HEK293 (cell line): Measurements from ENCODE around the gene PERM1.
A peak's percentile ranks its signal among the peaks of the same experiment; 100 is the strongest.

Experiments
- INSM2 ChIP-seq: fragments of 450-650 bp; formaldehyde crosslinking; IDR thresholded peaks from 2 replicates; pipeline ENCODE4 v1.5.1; 2016; ENCODE audit warnings: missing biosample characterization, missing genetic modification characterization
- KLF10 ChIP-seq: fragments of 450-650 bp; IDR thresholded peaks from 2 replicates; pipeline ENCODE4 v1.5.1; 2018; ENCODE audit warnings: missing biosample characterization, mild to moderate bottlenecking, missing genetic modification characterization
- KLF16 ChIP-seq: fragments of 450-650 bp; formaldehyde crosslinking; IDR thresholded peaks from 2 replicates; pipeline ENCODE4 v1.5.1; 2017; ENCODE audit warnings: missing biosample characterization, missing genetic modification characterization
- MEIS1 ChIP-seq: sonication (generic); formaldehyde crosslinking; IDR thresholded peaks from 2 replicates; pipeline ENCODE4 v1.8.1; 2022; ENCODE audit warnings: missing genetic modification reagents, mild to moderate bottlenecking, borderline replicate concordance
- PRDM4 ChIP-seq: fragments of 450-650 bp; formaldehyde crosslinking; IDR thresholded peaks from 2 replicates; pipeline ENCODE4 v1.5.1; 2017; ENCODE audit warnings: missing biosample characterization, missing genetic modification characterization
- SP7 ChIP-seq: fragments of 450-650 bp; formaldehyde crosslinking; IDR thresholded peaks from 2 replicates; pipeline ENCODE4 v1.5.1; 2016; ENCODE audit warnings: missing biosample characterization, missing genetic modification characterization
- WT1 ChIP-seq: fragments of 450-650 bp; formaldehyde crosslinking; IDR thresholded peaks from 2 replicates; pipeline ENCODE4 v1.5.1; 2016; ENCODE audit warnings: missing biosample characterization, missing genetic modification characterization
- ZBTB8A ChIP-seq: fragments of 450-650 bp; formaldehyde crosslinking; IDR thresholded peaks from 2 replicates; pipeline ENCODE4 v1.5.1; 2016; ENCODE audit warnings: missing biosample characterization, missing genetic modification characterization
- ZFP69B ChIP-seq: fragments of 450-650 bp; formaldehyde crosslinking; IDR thresholded peaks from 2 replicates; pipeline ENCODE4 v1.5.1; 2016; ENCODE audit warnings: missing biosample characterization, missing genetic modification characterization
- ZNF121 ChIP-seq: fragments of 450-650 bp; formaldehyde crosslinking; IDR thresholded peaks from 2 replicates; pipeline ENCODE4 v1.5.1; 2016; ENCODE audit warnings: missing biosample characterization, missing genetic modification characterization
- ZNF132 ChIP-seq: fragments of 450-650 bp; formaldehyde crosslinking; IDR thresholded peaks from 2 replicates; pipeline ENCODE4 v1.5.1; 2017; ENCODE audit warnings: missing biosample characterization, missing genetic modification characterization, borderline replicate concordance
- ZNF157 ChIP-seq: fragments of 450-650 bp; formaldehyde crosslinking; IDR thresholded peaks from 2 replicates; pipeline ENCODE4 v1.5.1; 2016; ENCODE audit warnings: missing biosample characterization, missing genetic modification characterization
- ZNF184 ChIP-seq: fragments of 450-650 bp; IDR thresholded peaks from 2 replicates; pipeline ENCODE4 v1.5.1; 2018; ENCODE audit warnings: missing biosample characterization, mild to moderate bottlenecking, missing genetic modification characterization
- ZNF239 ChIP-seq: fragments of 450-650 bp; formaldehyde crosslinking; IDR thresholded peaks from 2 replicates; pipeline ENCODE4 v1.5.1; 2016; ENCODE audit warnings: missing biosample characterization, missing genetic modification characterization
- ZNF266 ChIP-seq: fragments of 450-650 bp; formaldehyde crosslinking; IDR thresholded peaks from 2 replicates; pipeline ENCODE4 v1.5.1; 2016; ENCODE audit warnings: missing biosample characterization, missing genetic modification characterization, low read depth
- ZNF354C ChIP-seq: fragments of 450-650 bp; formaldehyde crosslinking; IDR thresholded peaks from 2 replicates; pipeline ENCODE4 v1.5.1; 2016; ENCODE audit warnings: missing biosample characterization, missing genetic modification characterization, low read depth, borderline replicate concordance
- ZNF362 ChIP-seq: fragments of 450-650 bp; formaldehyde crosslinking; IDR thresholded peaks from 2 replicates; pipeline ENCODE4 v1.5.1; 2016; ENCODE audit warnings: missing biosample characterization, missing genetic modification characterization
- ZNF394 ChIP-seq: fragments of 450-650 bp; formaldehyde crosslinking; IDR thresholded peaks from 2 replicates; pipeline ENCODE4 v1.5.1; 2016; ENCODE audit warnings: missing biosample characterization, missing genetic modification characterization, mild to moderate bottlenecking, moderate library complexity, borderline replicate concordance
- ZNF398 ChIP-seq: fragments of 450-650 bp; formaldehyde crosslinking; IDR thresholded peaks from 2 replicates; pipeline ENCODE4 v1.5.1; 2017; ENCODE audit warnings: missing biosample characterization, missing genetic modification characterization
- ZNF416 ChIP-seq: fragments of 450-650 bp; formaldehyde crosslinking; IDR thresholded peaks from 2 replicates; pipeline ENCODE4 v1.5.1; 2016; ENCODE audit warnings: missing biosample characterization, missing genetic modification characterization
- ZNF48 ChIP-seq: fragments of 450-650 bp; formaldehyde crosslinking; IDR thresholded peaks from 2 replicates; pipeline ENCODE4 v1.5.1; 2016; ENCODE audit warnings: missing biosample characterization, missing genetic modification characterization
- ZNF529 ChIP-seq: fragments of 450-650 bp; formaldehyde crosslinking; IDR thresholded peaks from 2 replicates; pipeline ENCODE4 v1.5.1; 2017; ENCODE audit warnings: missing genetic modification characterization, missing biosample characterization; ENCODE audit not compliant: insufficient replicate concordance
- ZNF548 ChIP-seq: fragments of 450-650 bp; formaldehyde crosslinking; IDR thresholded peaks from 2 replicates; pipeline ENCODE4 v1.5.1; 2016; ENCODE audit warnings: missing biosample characterization, missing genetic modification characterization
- ZNF585B ChIP-seq: fragments of 450-650 bp; formaldehyde crosslinking; IDR thresholded peaks from 2 replicates; pipeline ENCODE4 v1.5.1; 2016; ENCODE audit warnings: missing biosample characterization, missing genetic modification characterization
- ZNF610 ChIP-seq: fragments of 450-650 bp; formaldehyde crosslinking; IDR thresholded peaks from 2 replicates; pipeline ENCODE4 v1.5.1; 2016; ENCODE audit warnings: missing biosample characterization, missing genetic modification characterization, borderline replicate concordance
- ZNF626 ChIP-seq: fragments of 450-650 bp; sonication (Bioruptor Pico); formaldehyde crosslinking; IDR thresholded peaks from 2 replicates; pipeline ENCODE4 v1.5.1; 2018; ENCODE audit warnings: missing biosample characterization, missing genetic modification characterization, inconsistent platforms
- ZNF701 ChIP-seq: fragments of 450-650 bp; formaldehyde crosslinking; IDR thresholded peaks from 2 replicates; pipeline ENCODE4 v1.5.1; 2016; ENCODE audit warnings: missing biosample characterization, missing genetic modification characterization
- ZNF76 ChIP-seq: fragments of 450-650 bp; formaldehyde crosslinking; IDR thresholded peaks from 2 replicates; pipeline ENCODE4; 2016; ENCODE audit warnings: low read depth, missing biosample characterization, missing genetic modification characterization, borderline replicate concordance
- ZNF791 ChIP-seq: fragments of 450-650 bp; formaldehyde crosslinking; IDR thresholded peaks from 2 replicates; pipeline ENCODE4 v1.5.1; 2016; ENCODE audit warnings: missing biosample characterization, missing genetic modification characterization
- ZNF792 ChIP-seq: fragments of 450-650 bp; formaldehyde crosslinking; IDR thresholded peaks from 2 replicates; pipeline ENCODE4 v1.5.1; 2016; ENCODE audit warnings: missing biosample characterization, missing genetic modification characterization
- TF ChIP-seq, protein P1 (sequence below): fragments of 450-650 bp; formaldehyde crosslinking; optimal IDR thresholded peaks from 2 replicates; pipeline ENCODE3; 2016; ENCODE audit warnings: missing biosample characterization, mild to moderate bottlenecking, missing genetic modification characterization
- TF ChIP-seq, protein P2 (sequence below): fragments of 450-650 bp; IDR thresholded peaks from 2 replicates; pipeline ENCODE4 v1.5.1; 2018; ENCODE audit warnings: missing biosample characterization, mild to moderate bottlenecking, missing genetic modification characterization

The PERM1 gene

DNA sequence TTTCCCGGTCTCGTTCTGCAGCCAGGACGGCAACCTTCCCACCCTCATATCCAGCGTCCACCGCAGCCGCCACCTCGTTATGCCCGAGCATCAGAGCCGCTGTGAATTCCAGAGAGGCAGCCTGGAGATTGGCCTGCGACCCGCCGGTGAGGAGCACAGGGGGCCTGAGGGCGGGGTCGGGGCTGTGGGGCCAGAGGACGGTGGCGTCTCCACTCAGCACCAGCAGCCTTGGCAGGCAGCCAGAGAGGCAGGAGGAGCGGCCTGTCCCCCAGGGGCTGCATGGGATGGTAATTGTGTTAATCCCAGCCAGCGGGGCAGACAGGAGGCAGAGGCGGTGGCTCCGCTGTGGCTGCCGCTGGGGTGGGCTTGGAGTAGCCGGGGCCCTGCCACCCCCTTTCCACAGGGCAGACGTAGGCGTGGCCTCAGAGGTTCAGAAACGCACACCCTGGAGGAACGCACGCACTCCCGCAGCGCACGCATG, 46.1 kb downstream of the PERM1 start (continued):
- TF ChIP-seq INSM2 (tag by site-specific recombination) (peak; percentile 49), ZBTB8A (tag by site-specific recombination) (peak; percentile 69), ZNF362 (tag by site-specific recombination) (no peak), ZNF157 (no peak), WT1 (tag by site-specific recombination) (peak; percentile 92), MEIS1 (CRISPR knock-in tag) (no peak), ZNF791 (no peak), ZNF132 (tag by site-specific recombination) (no peak), ZNF354C (tag by site-specific recombination) (no peak), ZNF416 (no peak), ZNF266 (tag by site-specific recombination) (no peak), ZNF610 (tag by site-specific recombination) (peak; percentile 96), ZNF48 (tag by site-specific recombination) (no peak), ZNF121 (tag by site-specific recombination) (no peak), ZNF701 (no peak), ZNF585B (tag by site-specific recombination) (no peak), KLF16 (peak; percentile 28; the same call in 1 of the 2 replicates), ZNF394 (peak; percentile 70), ZNF626 (tag by site-specific recombination) (no peak), ZNF76 (tag by site-specific recombination) (peak; percentile 49; the same call in 1 of the 2 replicates), SP7 (tag by site-specific recombination) (peak; percentile 91), PRDM4 (tag by site-specific recombination) (peak; percentile 76), ZNF239 (tag by site-specific recombination) (no peak), ZNF548 (tag by site-specific recombination) (no peak), ZNF792 (no peak), KLF10 (tag by site-specific recombination) (peak; percentile 77; the same call in 1 of the 2 replicates), ZNF184 (tag by site-specific recombination) (no peak), ZFP69B (tag by site-specific recombination) (peak; percentile 55; the same call in 1 of the 2 replicates), ZNF398 (tag by site-specific recombination) (peak; percentile 79), ZNF529 (no peak)
- TF ChIP-seq, protein P1, sequence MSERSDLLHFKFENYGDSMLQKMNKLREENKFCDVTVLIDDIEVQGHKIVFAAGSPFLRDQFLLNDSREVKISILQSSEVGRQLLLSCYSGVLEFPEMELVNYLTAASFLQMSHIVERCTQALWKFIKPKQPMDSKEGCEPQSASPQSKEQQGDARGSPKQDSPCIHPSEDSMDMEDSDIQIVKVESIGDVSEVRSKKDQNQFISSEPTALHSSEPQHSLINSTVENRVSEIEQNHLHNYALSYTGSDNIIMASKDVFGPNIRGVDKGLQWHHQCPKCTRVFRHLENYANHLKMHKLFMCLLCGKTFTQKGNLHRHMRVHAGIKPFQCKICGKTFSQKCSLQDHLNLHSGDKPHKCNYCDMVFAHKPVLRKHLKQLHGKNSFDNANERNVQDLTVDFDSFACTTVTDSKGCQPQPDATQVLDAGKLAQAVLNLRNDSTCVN: peak; percentile 16
- TF ChIP-seq, protein P2, sequence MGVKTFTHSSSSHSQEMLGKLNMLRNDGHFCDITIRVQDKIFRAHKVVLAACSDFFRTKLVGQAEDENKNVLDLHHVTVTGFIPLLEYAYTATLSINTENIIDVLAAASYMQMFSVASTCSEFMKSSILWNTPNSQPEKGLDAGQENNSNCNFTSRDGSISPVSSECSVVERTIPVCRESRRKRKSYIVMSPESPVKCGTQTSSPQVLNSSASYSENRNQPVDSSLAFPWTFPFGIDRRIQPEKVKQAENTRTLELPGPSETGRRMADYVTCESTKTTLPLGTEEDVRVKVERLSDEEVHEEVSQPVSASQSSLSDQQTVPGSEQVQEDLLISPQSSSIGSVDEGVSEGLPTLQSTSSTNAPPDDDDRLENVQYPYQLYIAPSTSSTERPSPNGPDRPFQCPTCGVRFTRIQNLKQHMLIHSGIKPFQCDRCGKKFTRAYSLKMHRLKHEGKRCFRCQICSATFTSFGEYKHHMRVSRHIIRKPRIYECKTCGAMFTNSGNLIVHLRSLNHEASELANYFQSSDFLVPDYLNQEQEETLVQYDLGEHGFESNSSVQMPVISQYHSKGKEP (tag by site-specific recombination): peak; percentile 88
